ENCODE data around the gene HDGFL3.

- TF ChIP-seq CTCF (IDR thresholded peaks at IDR 0.05), result no peak
- TF ChIP-seq POLR2A (IDR thresholded peaks at IDR 0.05), result no peak
- TF ChIP-seq EP300 (IDR thresholded peaks at IDR 0.05), result no peak
- no peak for TF ChIP-seq POLR2AphosphoS5 (IDR thresholded peaks at IDR 0.05)
These were observed 62.9 kb downstream of the HDGFL3 start for GRCh38 chr15:83144771-83145170.

Data from sigmoid colon (tissue), 4 donors.